GM06990 (cell line): ENCODE data around the gene MOCS3.

Source experiments
- DNase-seq: peaks from one replicate; pipeline ENCODE4 v3.0.0-alpha.2; 2011; ENCODE audit not compliant: insufficient read length; ENCODE audit errors: extremely low read depth
- H3K27me3 ChIP-seq: replicated peaks from 2 replicates; pipeline ENCODE4 v1.6.0; 2011; ENCODE audit warnings: low read length; ENCODE audit not compliant: control insufficient read depth, insufficient read depth
- H3K36me3 ChIP-seq: 2 replicates; pipeline ENCODE4 v1.5.1; 2011; ENCODE audit warnings: low read length; ENCODE audit not compliant: control insufficient read depth, insufficient read depth
- H3K4me3 ChIP-seq: replicated peaks from 2 replicates; pipeline ENCODE4 v1.5.1; 2011; ENCODE audit warnings: low read depth, mild to moderate bottlenecking, control low read depth, low read length
- TF ChIP-seq, protein P1 (sequence below): IDR thresholded peaks from 2 replicates; pipeline ENCODE4 v1.5.1; 2011; ENCODE audit warnings: low read length, control low read depth, mild to moderate bottlenecking, inconsistent platforms; ENCODE audit not compliant: insufficient read depth, poor library complexity, severe bottlenecking

MOCS3 gene, protein sequence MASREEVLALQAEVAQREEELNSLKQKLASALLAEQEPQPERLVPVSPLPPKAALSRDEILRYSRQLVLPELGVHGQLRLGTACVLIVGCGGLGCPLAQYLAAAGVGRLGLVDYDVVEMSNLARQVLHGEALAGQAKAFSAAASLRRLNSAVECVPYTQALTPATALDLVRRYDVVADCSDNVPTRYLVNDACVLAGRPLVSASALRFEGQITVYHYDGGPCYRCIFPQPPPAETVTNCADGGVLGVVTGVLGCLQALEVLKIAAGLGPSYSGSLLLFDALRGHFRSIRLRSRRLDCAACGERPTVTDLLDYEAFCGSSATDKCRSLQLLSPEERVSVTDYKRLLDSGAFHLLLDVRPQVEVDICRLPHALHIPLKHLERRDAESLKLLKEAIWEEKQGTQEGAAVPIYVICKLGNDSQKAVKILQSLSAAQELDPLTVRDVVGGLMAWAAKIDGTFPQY

DNA sequence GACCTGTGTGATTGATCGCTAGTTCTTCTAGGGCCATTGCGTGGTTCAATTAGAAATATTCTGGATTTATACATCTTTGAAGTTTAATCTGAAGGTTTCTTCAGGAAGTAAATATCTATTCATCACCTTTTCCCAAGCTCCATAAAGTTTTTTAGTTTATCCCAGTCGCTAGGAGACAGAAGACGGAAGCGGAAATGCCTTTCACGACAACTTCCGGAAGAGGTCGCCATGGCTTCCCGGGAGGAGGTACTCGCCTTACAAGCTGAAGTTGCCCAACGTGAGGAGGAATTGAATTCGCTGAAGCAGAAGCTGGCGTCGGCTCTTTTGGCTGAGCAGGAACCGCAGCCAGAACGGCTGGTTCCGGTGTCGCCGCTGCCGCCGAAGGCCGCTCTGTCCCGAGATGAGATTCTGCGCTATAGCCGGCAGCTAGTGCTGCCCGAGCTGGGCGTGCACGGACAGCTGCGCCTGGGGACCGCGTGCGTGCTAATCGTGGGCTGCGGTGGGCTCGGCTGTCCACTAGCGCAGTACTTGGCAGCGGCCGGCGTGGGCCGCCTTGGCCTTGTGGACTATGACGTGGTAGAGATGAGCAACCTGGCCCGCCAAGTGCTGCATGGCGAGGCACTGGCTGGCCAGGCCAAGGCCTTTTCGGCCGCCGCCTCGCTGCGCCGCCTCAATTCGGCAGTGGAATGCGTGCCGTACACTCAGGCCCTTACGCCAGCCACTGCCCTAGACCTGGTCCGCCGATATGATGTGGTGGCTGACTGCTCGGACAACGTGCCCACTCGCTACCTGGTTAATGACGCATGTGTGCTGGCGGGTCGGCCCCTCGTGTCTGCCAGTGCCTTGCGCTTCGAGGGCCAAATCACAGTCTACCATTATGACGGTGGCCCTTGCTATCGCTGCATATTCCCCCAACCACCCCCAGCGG, at the start of gene MOCS3:
Gene MOCS3 (plus strand): TSS at position 204 of the 928 bp plus-strand sequence. CDS start 25 bp downstream, at position 229.
- peak within 1 kb of the TSS; percentile 86 for H3K4me3 ChIP-seq
- DNase-seq = peak; percentile 88
- H3K27me3 ChIP-seq = no peaks in the 10 kb centered on the region
- H3K36me3 ChIP-seq = no peaks in the 10 kb centered on the region; the same call in none of the 2 replicates
- TF ChIP-seq, protein P1, sequence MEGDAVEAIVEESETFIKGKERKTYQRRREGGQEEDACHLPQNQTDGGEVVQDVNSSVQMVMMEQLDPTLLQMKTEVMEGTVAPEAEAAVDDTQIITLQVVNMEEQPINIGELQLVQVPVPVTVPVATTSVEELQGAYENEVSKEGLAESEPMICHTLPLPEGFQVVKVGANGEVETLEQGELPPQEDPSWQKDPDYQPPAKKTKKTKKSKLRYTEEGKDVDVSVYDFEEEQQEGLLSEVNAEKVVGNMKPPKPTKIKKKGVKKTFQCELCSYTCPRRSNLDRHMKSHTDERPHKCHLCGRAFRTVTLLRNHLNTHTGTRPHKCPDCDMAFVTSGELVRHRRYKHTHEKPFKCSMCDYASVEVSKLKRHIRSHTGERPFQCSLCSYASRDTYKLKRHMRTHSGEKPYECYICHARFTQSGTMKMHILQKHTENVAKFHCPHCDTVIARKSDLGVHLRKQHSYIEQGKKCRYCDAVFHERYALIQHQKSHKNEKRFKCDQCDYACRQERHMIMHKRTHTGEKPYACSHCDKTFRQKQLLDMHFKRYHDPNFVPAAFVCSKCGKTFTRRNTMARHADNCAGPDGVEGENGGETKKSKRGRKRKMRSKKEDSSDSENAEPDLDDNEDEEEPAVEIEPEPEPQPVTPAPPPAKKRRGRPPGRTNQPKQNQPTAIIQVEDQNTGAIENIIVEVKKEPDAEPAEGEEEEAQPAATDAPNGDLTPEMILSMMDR = no peak

DNA sequence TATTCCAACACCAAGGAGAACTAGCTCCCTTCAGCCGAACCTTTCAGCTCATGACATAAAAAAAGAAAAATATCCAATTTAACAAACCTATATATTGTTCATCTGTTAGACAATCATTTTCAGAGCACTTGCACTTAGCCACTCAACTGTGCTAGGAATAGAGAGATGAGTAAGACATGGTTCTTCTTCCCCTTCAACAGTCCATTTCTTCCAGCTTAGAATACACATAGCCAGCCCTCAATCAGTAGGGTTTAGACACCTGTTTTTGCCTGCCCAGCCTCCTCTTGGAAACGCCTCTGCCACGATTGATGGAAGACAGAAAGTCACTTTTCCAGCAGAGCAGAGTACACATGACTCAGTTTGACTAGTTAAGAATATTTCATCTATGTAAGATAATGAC, 49.2 kb upstream of the MOCS3 start:
- DNase-seq = no peak
- Histone ChIP-seq H3K4me3 (no peak overlapping the region), H3K36me3 (peaks cover 3% of the 10 kb centered on the region), H3K27me3 (no peaks in the 10 kb centered on the region)
- TF ChIP-seq, protein P1 = no peak

DNA sequence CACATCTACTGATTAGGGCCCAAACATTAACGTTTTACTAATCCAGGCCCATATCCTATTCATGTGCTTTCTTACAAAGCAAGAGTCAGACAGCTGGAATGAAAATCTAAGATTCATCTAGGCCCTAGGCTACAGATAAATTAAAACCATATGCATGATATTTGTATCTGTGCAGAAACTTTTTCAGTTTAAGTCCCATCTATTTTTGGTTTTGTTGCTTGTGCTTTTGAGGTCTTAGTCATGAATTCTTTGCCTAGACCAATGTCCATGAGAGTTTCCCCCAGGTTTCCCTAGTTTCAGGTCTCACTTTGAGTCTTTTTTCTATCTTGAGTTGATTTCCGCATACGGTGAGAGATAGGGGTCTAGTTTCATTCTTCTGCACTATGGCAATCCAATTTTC, 47.6 kb upstream of the MOCS3 start:
- Histone ChIP-seq H3K36me3 (peaks cover 3% of the 10 kb centered on the region), H3K27me3 (no peaks in the 10 kb centered on the region), H3K4me3 (0 out of 2 replicates have a peak overlapping the region, but pooled peaks have one; percentile 2)
- DNase-seq = no peak
- TF ChIP-seq, protein P1 = no peak

DNA sequence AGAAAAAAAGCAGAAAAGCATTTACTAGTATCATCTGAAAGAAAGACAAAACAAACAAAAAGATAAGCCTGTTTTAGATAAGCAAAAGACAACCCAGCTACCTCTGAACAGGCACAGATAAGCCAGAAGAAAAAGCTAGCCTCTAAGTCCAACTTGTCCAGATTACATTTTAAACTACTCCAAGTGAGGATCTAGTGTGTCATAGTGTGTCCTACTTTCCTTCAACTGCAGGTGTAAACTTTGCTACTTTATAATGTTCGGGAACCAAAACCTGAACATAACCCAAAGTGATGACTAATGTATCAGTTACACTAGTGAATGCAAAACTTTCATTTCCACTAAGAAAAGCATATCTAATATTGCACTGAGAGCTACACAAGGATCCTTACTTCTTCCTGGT, 46.9 kb upstream of the MOCS3 start:
- H3K27me3 ChIP-seq = no peaks in the 10 kb centered on the region
- H3K4me3 ChIP-seq = no peak overlapping the region
- DNase-seq = no peak
- peaks cover 3% of the 10 kb centered on the region for H3K36me3 ChIP-seq
- TF ChIP-seq, protein P1 = no peak

DNA sequence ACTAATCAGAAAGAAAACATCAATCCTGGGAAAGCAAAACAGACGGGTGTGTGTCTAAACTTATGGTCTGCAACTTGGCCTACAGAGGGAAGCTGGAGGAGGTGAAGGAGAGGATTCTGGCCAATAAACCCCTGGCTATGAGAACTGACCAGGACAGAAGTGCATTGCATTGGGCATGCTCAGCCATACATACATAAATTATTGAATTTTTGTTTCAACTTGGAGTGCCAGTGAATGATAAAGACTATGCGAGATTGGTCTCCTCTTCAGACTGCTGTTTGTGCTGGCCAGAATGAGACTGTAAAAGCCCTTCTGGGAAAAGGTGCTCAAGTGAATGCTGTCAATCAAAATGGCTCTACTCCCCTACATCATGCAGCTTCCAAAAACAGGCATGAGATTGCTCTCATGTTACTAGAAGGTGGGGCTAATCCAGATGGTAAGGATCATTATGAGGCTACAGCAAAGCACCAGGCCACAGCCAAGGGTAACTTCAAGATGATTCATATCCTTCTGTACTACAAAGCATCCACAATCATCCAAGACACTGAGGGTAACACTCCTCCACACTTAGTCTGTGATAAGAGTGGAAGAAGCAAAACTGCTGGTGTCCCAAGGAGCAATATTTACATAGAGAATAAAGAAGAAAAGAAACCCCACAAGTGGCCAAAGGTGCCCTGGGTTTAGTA, 44.8 kb upstream of the MOCS3 start:
- no peaks in the 10 kb centered on the region for H3K27me3 ChIP-seq
- peaks cover 3% of the 10 kb centered on the region for H3K36me3 ChIP-seq
- peak; percentile 30 for DNase-seq
- H3K4me3 ChIP-seq = no peak overlapping the region
- TF ChIP-seq, protein P1 = no peak
